Activated CD8-positive, alpha-beta memory T cell treated with anti-CD3 and anti-CD28 coated beads, Interleukin-2, amount 50 U/mL, for 1 hour (primary cell): ENCODE results near the gene HNRNPA3.
"Not testable (repeated sequence)": the region's sequence is repeated elsewhere in the genome, so short reads cannot be mapped to it uniquely, and the experiment has no call there.

Experiments
- DNase-seq: peaks from one replicate; pipeline ENCODE4 v3.0.0-alpha.2; 2020; ENCODE audit errors: extremely low read depth

HNRNPA3 gene

DNA sequence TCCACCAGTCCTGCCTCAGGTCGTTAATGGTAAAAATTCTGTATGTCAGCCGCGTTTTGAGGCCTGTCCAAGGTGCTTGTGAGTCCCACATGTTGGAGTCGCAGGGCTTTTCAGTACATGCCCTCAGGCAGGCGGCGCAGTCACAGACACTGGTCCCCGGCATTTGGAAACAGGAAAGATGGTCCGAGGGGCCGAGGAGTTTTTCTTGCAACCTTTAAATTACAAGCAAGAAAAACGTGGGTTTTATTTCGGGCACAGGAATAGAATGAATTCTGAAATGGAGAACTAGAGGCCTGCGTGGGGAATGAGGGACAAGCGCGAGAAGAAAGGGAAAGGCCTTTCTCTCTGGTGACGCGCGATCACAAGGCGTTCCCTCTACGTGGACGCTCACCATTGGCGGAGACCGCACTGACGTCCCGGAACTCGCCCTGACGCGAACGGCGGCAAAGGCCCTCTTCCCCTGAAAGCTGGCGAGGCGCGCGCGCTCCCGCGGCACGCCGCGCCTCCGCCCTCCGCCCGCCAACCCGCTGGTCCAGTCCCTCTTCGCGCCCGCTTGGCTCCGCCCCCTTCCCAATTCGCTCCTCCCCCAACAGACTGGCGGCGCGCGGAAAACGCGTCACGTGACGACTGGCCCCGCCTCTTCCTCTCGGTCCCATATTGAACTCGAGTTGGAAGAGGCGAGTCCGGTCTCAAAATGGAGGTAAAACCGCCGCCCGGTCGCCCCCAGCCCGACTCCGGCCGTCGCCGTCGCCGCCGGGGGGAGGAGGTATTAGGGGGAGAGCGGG, at the start of gene HNRNPA3:
Gene HNRNPA3, plus strand, starts transcription at position 689 of the 785 bp plus-strand sequence. Its CDS starts 6 bp downstream, at position 695.
- DNase-seq: peak; percentile 97

DNA sequence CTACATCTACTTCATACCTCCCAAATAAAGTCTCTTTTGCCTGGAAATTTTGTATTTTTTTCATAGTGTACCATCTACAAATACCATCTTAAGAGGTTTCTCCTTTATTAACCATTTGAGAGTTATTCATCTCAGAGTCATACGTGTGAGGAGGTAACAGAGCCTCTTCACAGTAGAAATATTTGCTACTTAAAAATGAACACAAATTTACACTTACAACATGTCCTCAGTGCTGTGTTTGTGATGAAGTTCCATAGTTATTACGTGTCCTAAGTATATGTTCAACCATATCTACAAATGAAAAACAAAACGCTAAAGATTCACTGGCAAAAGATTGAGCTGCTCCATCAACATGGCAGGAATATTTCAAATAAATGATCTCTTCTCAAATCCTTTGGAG, 48.5 kb upstream of the HNRNPA3 start:
- DNase-seq: no peak

DNA sequence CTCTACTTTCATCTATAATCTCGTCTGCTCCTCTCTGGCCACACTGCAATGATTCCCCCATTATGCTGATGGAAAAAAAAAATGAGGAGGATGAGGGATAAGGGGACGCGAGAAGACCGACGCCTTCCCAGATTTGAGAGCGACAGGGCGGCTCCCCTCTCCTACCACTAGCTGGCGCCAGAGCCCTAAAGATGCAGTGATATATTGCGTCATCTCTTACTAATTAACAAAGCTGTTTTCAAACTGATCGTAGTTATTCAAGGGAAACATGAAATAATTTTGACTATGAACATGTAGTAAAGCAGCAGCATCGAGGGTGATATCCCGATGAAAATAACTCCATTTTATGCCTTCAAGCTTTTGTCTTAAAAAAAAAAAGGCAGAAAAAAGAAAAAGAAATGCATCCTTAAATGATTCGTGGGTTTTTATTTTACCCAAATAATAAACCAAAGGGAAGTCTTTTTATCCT, 48.0 kb upstream of the HNRNPA3 start:
- DNase-seq: peak; percentile 58

DNA sequence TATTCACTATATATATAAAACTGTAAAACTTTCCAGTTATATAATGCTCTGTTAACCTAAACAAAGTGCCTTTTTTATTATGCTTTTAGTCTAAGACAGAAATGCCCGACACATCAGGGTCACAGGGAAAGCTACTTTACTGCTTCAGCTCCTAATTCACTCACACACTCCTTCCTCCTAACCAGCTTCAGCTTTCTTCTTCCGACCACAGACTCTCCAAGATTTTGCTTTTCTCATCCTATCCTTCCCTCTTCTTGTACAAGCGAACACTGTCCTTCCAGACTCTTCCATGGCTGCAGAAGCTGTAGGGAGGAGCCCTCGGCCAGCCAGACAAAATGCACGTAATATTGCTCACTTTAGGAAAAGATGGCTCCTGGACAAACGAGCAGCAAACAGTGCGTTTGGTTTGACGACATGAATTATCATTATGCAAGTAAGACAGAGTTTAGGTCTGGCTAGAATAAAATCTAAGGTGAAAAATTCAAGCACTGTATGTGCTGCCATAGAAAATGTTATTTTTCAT, 47.5 kb upstream of the HNRNPA3 start:
- DNase-seq: no peak

DNA sequence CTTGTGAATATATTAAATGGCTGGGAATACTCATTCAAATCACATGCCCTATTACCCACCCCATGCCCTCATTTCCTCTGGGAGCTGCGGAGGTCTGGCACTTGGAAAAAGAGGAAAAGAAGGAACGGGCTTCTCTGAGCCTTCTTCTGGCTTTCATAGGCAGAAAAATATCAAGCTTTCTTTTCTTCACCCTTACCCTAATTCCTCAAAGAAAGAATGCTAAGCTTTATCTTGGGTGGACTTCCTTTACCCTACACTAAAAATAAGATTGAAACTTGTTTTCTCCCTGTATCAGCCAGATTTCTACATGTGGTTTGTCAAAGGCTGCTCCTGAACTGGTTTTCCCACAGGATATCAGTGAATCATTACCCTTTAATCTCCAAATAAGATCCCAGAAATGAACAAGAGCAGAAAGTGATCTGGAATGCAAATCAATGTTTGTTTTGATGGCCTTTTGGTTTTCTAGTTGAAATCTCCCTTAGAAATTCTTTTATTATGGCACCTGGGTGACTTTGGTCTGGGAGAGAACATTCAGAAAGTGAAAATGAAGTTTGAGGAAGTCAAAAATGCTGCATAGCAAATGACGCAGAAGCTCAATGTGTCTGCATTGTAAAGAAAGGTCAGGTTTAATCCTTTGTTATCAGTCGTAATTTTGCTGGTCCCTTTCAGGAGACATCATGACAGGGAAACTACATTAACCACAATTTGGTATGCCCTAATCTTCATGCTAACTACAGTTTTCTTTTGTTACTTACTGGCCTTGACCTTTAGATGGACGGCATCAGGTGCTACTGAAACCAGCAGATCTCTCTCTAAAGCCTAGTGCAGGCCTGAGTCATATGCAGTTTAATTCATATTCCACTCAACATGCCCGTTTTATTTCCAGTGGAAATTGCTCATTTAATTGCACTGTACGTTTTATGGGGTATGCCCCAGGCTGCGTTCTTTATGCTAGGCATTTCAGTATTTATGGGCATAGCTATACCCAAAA, 46.6 kb upstream of the HNRNPA3 start:
- no peak for DNase-seq

DNA sequence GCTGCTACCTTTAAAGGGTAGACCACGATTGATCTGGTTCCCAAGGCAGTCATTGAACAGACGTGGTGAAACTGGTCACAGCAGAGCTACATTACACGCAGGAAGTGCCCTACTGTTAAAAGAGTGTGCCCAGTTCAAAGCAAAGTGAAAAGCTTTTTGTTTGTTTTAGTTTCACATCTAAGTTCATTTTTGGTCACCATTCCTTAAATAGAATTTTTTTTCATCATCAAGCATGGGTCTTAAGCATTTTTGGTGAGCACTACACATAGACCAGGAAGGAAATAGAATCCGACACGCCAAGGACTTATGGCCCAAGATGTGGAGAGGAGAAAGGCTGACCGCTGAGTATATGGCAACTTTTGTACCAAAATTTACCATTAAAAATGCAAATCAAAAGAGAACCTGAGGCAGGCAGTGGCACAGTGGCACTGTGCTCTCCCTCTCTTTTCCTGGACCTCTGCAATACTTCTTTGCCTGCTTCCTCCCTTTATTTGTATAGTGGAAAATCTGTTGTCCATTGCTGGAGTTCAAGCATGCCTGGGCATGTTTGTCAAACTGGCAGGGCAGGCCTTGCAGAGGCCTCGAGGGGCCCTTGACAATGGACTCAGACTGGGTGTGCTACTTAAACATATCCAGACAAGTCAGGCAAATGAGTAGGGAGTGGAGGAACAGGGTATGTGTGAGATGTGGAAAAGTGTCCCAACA, 42.6 kb upstream of the HNRNPA3 start:
- DNase-seq: no peak

DNA sequence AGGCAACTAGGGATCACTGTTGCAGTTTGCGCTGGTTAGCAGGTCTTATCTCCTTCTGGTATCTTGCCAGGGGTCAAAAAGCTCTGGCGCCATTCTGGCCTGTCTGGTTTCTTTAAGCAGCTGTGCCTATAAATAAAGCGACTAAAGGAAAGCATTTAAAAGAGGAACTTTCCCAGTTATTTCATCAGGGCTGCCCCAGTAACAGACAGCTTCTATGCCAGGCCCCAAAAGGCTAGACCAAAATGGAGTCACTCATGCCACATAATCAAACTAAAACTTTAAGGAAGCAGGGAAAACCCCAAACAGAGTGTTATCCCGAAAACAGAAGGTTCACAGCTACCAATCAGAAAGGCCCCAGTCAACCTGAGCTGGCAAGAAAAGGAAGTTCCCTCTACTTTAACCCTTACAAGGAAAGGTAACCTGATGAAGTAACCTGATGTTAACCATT, 41.2 kb upstream of the HNRNPA3 start:
- DNase-seq: no peak

DNA sequence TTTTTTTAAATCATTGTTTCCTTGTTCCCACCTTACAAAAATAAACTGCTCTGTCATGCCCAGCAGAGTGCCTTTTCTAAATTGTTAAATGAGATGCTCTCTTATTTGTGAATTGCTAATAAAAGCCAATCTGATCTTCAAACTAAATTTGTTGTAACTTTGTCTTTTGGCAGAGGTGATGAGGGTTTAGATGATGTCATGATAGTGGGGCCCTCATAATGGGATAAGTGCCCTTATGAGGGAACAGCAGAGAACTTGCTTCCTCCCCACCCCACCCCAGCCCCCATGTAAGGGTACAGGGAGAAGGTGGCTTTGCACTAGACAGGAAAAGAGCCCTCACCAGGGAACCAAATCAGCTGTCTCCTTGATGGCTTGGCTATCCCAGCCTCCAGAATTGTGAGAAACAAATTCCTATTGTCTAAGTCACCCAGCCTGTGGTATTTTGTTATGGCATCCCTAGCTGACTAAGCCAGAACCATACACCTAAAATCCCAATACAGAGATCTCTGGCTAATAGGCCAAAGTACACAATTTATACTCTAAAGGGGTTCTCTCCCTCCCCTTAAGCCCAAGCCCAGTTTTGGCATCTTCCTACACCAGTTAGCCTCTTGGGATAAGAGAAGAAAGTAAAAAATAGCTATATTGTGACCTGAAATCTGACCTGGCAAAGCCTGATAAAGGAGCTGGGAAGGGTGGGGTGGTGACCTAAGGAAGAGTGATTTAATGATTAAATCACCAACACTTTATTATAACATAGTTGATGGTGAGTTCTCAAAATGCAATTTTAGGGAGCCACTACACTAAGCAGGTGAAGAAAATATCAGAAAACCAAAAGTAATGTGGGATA, 40.3 kb upstream of the HNRNPA3 start:
- no peak for DNase-seq

DNA sequence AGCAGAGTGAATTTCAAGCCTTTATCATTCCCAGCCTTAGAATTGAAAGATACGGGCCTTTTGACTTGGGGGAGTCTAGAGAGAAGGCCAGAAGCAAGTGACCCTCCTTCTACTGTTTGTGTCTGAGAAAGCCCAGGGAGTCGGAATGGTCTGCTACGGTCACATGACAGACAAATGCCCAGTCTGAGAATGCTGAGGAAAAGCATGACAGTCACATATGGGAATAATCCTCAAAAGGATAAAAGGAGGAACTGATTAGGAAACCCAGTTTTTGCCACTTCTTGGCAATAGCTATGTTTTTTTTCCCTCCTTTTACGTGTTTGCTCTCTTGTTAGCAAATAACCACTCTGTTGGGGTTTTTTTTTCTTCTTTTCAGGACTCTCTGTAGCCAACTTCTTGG, 38.1 kb upstream of the HNRNPA3 start:
- no peak for DNase-seq

DNA sequence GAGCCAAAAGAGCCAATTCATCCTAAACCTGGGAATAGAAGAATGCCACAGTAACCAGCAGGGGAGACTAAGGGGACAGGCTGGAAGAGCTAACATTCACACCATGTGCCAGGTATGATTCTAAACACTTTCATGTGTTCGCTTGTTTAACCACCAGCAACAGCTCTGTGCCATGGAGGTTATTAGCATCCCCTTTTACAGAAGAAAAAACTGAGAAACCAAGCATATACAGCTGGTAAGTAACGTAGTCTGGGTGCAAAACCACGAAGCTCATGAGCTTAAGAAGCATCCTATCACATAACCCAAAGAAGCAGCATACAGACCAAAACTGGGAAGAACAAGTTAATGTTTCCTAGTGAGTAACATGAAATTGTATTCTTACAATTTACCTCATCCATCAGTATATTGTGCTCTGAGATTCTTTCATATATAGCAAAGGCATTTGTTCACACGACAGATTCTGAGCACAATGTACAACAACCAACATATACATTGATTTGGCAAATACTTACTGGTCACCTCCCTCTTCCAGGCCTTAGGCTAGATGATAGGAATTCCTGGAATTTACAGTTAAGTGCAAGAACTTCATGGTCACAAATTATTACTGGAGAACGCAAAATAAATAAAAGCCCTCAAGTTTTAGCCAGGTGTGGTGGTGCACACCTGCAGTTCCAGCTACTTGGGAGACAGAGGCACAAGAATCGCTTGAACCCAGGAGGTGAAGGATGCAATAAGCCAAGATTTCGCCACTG, 36.5 kb upstream of the HNRNPA3 start:
- no peak for DNase-seq

DNA sequence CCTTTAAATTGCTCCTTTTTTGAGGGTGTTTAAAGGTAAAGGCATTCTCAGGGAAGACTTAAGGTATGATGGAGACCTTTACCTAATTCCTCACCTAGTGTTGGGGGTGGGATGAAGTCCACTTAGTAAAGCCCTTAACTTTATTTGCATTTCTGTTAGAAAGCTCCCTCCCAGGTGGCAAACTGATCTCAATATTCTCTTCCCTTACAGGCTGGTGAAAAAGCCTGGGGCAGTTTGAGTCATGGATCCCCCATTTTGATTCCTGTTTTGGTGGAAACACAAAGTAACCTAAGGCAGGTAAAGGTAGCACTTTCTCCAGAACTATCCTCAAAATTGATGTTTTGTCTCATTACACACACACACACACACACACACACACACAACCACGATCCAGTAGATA, 33.8 kb upstream of the HNRNPA3 start:
- no peak for DNase-seq

DNA sequence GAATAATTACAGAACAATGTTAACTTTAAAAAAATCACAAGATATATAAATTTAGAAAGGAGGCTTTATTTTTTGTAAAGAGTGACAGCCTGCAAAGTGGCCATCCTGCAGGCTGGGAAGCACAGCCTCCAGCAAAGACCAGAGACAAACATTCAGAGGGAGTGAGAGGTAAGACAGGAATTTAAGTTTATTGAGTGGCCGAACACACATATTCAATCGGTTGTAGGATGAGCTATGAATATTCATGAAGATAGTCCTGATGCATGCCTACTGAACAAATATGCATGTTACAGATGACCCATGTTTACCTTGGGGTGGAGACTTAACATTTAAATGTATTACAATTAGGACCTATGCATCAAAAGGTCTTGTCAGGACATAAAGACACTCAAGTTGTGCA, 33.4 kb upstream of the HNRNPA3 start:
- DNase-seq: no peak

DNA sequence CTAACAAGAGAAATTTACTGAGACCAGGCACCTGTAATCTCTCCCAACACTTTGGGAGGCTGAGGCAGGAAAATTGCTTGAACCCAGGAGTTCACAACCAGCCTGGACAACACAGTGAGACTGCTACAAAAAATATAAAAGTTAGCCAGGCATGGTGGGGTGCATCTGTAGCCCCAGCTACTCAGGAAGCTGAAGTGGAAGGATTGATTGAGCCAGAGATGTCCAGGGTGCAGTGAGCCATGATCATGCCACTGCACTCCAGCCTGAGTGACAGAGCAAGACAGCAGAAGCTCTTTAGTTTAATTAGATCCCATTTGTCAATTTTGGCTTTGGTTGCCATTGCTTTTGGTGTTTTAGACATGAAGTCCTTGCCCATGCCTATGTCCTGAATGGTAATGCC, 32.9 kb upstream of the HNRNPA3 start:
- DNase-seq: not testable (repeated sequence)

DNA sequence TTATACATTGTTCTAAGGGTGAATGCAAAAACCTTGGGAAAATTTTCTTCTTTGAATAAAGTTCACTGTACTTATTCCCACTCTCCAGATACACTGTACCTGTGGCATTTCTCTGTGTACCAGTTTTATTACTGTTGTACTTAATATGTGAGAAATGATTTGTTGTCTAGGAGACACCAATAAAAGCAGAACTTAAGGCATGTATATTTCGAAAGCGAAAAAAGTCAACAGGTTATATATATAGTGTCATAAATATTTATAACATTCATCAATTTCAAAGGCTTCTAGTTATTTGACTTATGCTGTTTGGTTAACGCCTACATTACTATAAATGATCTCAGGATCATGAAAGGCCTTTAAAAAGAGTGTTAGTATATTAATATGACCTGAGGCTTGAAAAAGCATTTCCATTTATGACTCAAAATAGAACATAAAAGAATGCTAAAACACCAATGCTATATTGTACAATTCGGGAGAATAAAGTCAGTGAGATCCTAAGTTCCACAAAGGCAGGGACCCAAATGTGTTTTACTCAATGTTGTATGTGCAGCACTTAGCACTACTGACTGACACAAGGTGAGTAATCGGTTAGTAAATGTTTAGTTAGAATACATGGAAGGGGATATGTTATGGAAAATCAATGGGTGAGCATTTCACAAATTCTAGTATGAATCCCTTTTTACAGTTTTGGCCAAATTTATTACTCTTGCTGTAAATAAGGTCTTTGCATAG, 32.2 kb upstream of the HNRNPA3 start:
- DNase-seq: no peak

DNA sequence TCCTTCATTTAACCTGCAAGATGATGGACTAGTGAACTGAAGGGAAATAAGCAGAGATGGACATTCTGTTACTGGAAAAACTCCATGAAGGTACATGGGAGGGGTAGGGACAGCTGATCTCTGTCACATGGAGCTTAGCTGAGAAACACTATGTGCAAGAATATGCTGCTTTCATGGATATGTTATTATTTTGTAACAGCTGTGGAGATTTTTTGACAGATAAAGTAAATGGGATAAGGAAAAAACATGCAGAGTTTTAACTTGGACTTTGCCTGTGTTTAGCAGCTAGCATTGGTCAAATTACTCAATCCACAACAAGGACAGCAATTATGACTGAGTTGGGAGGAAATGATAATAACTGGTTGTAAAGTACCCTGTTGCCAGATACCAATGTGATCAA, 28.7 kb upstream of the HNRNPA3 start:
- no peak for DNase-seq

DNA sequence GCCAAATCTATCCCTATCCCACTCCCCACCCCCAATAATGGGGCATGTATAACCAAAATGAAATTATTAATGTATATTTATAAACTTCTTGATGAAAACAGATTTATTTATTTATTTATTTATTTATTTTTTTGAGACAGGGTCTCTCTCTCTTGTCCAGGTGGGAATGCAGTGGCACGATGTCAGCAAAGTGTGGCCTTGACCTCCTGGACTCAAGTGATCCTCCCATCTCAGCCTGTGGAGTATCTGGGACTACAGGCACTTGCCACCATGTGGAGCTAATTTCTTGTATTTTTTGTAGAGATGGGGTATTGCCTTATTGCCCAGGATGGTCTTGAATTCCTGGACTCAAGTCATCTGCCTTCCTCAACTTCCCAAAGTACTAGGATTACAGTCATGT, 28.0 kb upstream of the HNRNPA3 start:
- DNase-seq: no peak

DNA sequence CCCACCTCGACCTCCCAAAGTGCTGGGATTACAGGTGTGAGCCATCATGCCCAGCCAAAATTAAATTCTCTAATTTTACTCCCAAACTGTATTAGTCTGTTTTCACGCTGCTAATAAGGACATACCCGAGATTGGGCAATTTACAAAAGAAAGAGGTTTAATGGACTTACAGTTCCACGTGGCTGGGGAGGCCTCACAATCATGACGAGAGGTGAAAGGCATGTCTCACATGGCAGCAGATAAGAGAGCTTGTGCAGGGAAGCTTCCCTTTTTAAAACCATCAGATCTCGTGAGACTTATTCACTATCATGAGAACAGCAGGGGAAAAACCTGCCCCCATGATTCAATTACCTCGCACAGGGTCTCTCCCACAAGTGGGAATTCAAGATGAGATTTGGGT, 26.6 kb upstream of the HNRNPA3 start:
- not testable (repeated sequence) for DNase-seq

DNA sequence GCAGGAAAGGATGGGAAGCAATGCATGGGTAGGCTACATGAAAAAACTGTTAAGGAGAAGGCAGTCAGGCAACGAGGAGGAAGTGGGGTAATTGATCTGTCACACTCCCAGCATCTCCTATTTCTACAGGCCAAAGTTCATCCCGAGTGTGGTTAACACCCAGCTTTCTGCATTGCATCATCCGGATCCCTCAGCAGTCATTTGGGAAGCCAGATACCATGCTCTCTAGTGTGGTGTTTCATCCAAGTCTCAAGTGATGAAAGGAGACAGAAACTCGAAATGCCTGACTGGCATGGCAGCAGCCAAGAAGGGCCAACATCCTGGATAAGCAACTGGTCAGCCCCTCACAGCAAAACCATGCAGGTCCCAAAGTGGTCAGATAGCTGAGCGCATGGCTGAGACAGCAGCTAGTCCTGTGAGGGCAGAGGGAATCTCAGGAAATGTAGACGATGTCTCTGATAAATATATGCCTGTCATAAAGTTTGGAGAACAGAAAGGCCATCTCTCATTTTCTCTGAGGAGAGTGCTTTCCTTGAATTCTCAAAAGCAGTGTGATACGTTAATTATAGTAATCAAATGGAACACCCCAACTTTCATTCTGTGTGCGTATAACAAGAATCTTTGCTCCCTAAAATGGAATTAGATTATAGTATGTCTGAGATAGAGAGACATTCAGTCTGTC, 24.8 kb upstream of the HNRNPA3 start:
- no peak for DNase-seq
